Keratinocyte (primary cell): ENCODE data around the gene STXBP2. TPM values are rescaled to one million over a fixed set of nuclear protein-coding genes. Genes with fewer than 3 reads are reported as not detected.

ENCODE experiments used
- DNase-seq: peaks from one replicate; pipeline ENCODE4 v3.0.0-alpha.2; 2011; ENCODE audit warnings: low read depth, missing footprints, low spot score
- FAIRE-seq: peaks from 2 replicates; lab custom pipeline; 2011; peaks lifted over from hg19 to GRCh38; lab: Jason Lieb, UNC
- H2AFZ ChIP-seq: 2 replicates; pipeline ENCODE4 v1.6.0; 2012; ENCODE audit warnings: low read length, control low read depth, inconsistent platforms; ENCODE audit not compliant: control insufficient read depth
- H3K27ac ChIP-seq: 2 replicates; pipeline ENCODE4 v1.5.1; 2011; ENCODE audit warnings: low read length; ENCODE audit not compliant: control insufficient read depth, insufficient read depth
- H3K27me3 ChIP-seq: 3 replicates; pipeline ENCODE4 v1.6.0; 2011; ENCODE audit warnings: low read length; ENCODE audit not compliant: control insufficient read depth, insufficient read depth; ENCODE audit errors: extremely low read depth
- H3K36me3 ChIP-seq, 2 experiments: 2 replicates in 1 of 2; 3 replicates in 1 of 2; pipeline ENCODE4 v1.5.1; 2011; ENCODE audit warnings: low read length in 2 of 2, mild to moderate bottlenecking in 1 of 2; ENCODE audit not compliant: control insufficient read depth in 2 of 2, insufficient read depth in 2 of 2; ENCODE audit errors: extremely low read depth in 1 of 2
- H3K4me1 ChIP-seq: 3 replicates; pipeline ENCODE4 v1.5.1; 2011; ENCODE audit warnings: low read length; ENCODE audit not compliant: control insufficient read depth, insufficient read depth; ENCODE audit errors: extremely low read depth
- H3K4me2 ChIP-seq: 3 replicates; pipeline ENCODE4 v1.6.0; 2011; ENCODE audit warnings: low read depth, low read length; ENCODE audit not compliant: control insufficient read depth, insufficient read depth; ENCODE audit errors: extremely low read depth
- H3K4me3 ChIP-seq, 3 experiments: fragments of 200-600 bp in 1 of 3; sonication (generic) in 1 of 3; 2 replicates in 2 of 3; 3 replicates in 1 of 3; pipeline ENCODE4 v1.5.1; 2011 to 2016; ENCODE audit warnings: low read length in 3 of 3, mild to moderate bottlenecking in 3 of 3, control low read depth in 2 of 3, inconsistent platforms in 1 of 3, low read depth in 1 of 3, mixed read lengths in 1 of 3, mixed run types in 1 of 3, moderate library complexity in 1 of 3; ENCODE audit not compliant: control insufficient read depth in 2 of 3, insufficient read depth in 2 of 3; ENCODE audit errors: extremely low read depth in 1 of 3
- H3K79me2 ChIP-seq: 2 replicates; pipeline ENCODE4 v1.6.0; 2012; ENCODE audit warnings: low read length; ENCODE audit not compliant: control insufficient read depth, insufficient read depth
- H3K9ac ChIP-seq: 3 replicates; pipeline ENCODE4 v1.6.0; 2011; ENCODE audit warnings: low read length; ENCODE audit not compliant: control insufficient read depth, insufficient read depth; ENCODE audit errors: extremely low read depth
- H3K9me1 ChIP-seq: 3 replicates; pipeline ENCODE4 v1.6.0; 2011; ENCODE audit warnings: low read length; ENCODE audit not compliant: control insufficient read depth, insufficient read depth; ENCODE audit errors: extremely low read depth
- H3K9me3 ChIP-seq: 2 replicates; pipeline ENCODE4 v1.5.1; 2012; ENCODE audit warnings: low read depth, low read length; ENCODE audit not compliant: control insufficient read depth
- H4K20me1 ChIP-seq: 3 replicates; pipeline ENCODE4 v1.6.0; 2011; ENCODE audit warnings: low read length; ENCODE audit not compliant: control insufficient read depth, insufficient read depth; ENCODE audit errors: extremely low read depth
- CTCF ChIP-seq, 3 experiments: IDR thresholded peaks in 1 of 3; conservative IDR thresholded peaks in 1 of 3; optimal IDR thresholded peaks in 1 of 3; 2 replicates in 2 of 3; 3 replicates in 1 of 3; pipeline versions ENCODE3 to v1.5.1; 2011; ENCODE audit warnings: low read length in 3 of 3, mild to moderate bottlenecking in 3 of 3, moderate library complexity in 2 of 3, control low read depth in 1 of 3, inconsistent platforms in 1 of 3; ENCODE audit not compliant: insufficient read depth in 2 of 3; ENCODE audit errors: extremely low read depth in 1 of 3
- EZH2 ChIP-seq: IDR thresholded peaks from one replicate; pipeline ENCODE4 v1.6.1; 2012; ENCODE audit warnings: inconsistent platforms, mild to moderate bottlenecking, low read length, moderate library complexity
- dilution Hi-C: fragments of 300-500 bp; cut with MboI; formaldehyde crosslinking; loops from one replicate; pipeline ENCODE4 v1.7.0; 2020; ENCODE audit warnings: low sequenced_read_pairs; ENCODE audit not compliant: extremely low pct_ligation_motif_present
- polyA plus RNA-seq, 5 experiments: library from polyadenylated mRNA; depleted of rRNA in 3 of 5; stranded (reverse) in 3 of 5; stranded (forward) in 1 of 5; unstranded in 1 of 5; fragments of >200 nt; gene quantifications; 1 replicate in 1 of 5; 2 replicates in 3 of 5; 3 replicates in 1 of 5; pipeline versions ENCODE4 v1.2.1 to v1.2.3, GENCODE V29; 2011 to 2012; ENCODE audit warnings: missing spikeins in 2 of 5, low read depth in 1 of 5, low replicate concordance in 1 of 5

Gene STXBP2
- polyA plus RNA-seq, 1 donor (not counting 4 experiments of a cell fraction or from before 2014, with no cell fraction given), result 58.8 TPM

- TF ChIP-seq CTCF (optimal IDR thresholded peaks at IDR 0.05 in 1 of 3, IDR thresholded peaks at IDR 0.05 in 1 of 3, conservative IDR thresholded peaks at IDR 0.05 in 1 of 3; ENCODE audit: extremely low read depth in 1 of 3, insufficient read depth in 2 of 3, low read length in 3 of 3) (no peak), EZH2 (no peak)
- Histone ChIP-seq H3K9me1 (peaks cover 4% of the 10 kb centered on the region), H3K27me3 (no peaks in the 10 kb centered on the region), H3K4me1 (peaks cover 14% of the 10 kb centered on the region), H3K4me2 (no peak overlapping the region), H3K36me3 (peaks cover 0 to 2% of the 10 kb centered on the region in 2 experiments), H3K9ac (no peak overlapping the region), H3K9me3 (no peaks in the 10 kb centered on the region), H3K79me2 (peaks cover 2% of the 10 kb centered on the region), H2AFZ (no peak overlapping the region), H3K27ac (no peak overlapping the region), H3K4me3 (no peak overlapping the region), H4K20me1 (peaks cover 8% of the 10 kb centered on the region)
- no peak for DNase-seq
- no peak for FAIRE-seq
- dilution Hi-C loops, result no loop called here
Observed at GRCh38 chr19:7598180-7598579, 38.7 kb upstream of the STXBP2 start.

- H3K27me3 ChIP-seq, result no peaks in the 10 kb centered on the region
- peaks cover 2% of the 10 kb centered on the region for H3K79me2 ChIP-seq
- FAIRE-seq (no peak), DNase-seq (no peak)
- no peak overlapping the region for H3K4me3 ChIP-seq
- no peaks in the 10 kb centered on the region for H3K9me3 ChIP-seq
- TF ChIP-seq EZH2 (no peak), CTCF (optimal IDR thresholded peaks at IDR 0.05 in 1 of 3, IDR thresholded peaks at IDR 0.05 in 1 of 3, conservative IDR thresholded peaks at IDR 0.05 in 1 of 3; ENCODE audit: extremely low read depth in 1 of 3, insufficient read depth in 2 of 3, low read length in 3 of 3) (no peak)
- no peak overlapping the region for H3K9ac ChIP-seq
- no peak overlapping the region for H2AFZ ChIP-seq
- dilution Hi-C loops, result no loop called here
- H3K4me2 ChIP-seq, result no peak overlapping the region
- peaks cover 4% of the 10 kb centered on the region for H3K9me1 ChIP-seq
- H3K27ac ChIP-seq, result no peak overlapping the region
- peaks cover 8% of the 10 kb centered on the region for H4K20me1 ChIP-seq
- H3K36me3 ChIP-seq, result peaks cover 0 to 2% of the 10 kb centered on the region in 2 experiments
- peaks cover 14% of the 10 kb centered on the region for H3K4me1 ChIP-seq
Observed at GRCh38 chr19:7600721-7601120, 36.2 kb upstream of the STXBP2 start.
